ENCODE results near the gene KCTD5.
A peak's percentile ranks its signal among the peaks of the same experiment; 100 is the strongest.
"Not testable (repeated sequence)": the region's sequence is repeated elsewhere in the genome, so short reads cannot be mapped to it uniquely, and the experiment has no call there.

The KCTD5 gene

GRCh38 chr16:2671741-2672140 lies 10.6 kb upstream of the KCTD5 start:
- no peak overlapping the region for H3K9ac ChIP-seq
- H2AFZ ChIP-seq (ENCODE audit: low read depth): no peak overlapping the region
- H3K27ac ChIP-seq: no peak overlapping the region

GRCh38 chr16:2673066-2673999 lies 9.0 kb upstream of the KCTD5 start:
- peaks cover 17% of the 10 kb centered on the region for H3K4me1 ChIP-seq (ENCODE audit: low read depth, poor library complexity, severe bottlenecking)
- H3K79me2 ChIP-seq (ENCODE audit: insufficient read depth, low read depth): peaks cover 12% of the 10 kb centered on the region; the same call in 1 of the 2 replicates
- peak overlapping the region; percentile 50; the same call in 1 of the 2 replicates for H3K27ac ChIP-seq
- H3K4me3 ChIP-seq (IDR thresholded peaks at IDR 0.05; ENCODE audit: insufficient read depth, low read depth, low read length): no peak overlapping the region
- TF ChIP-seq, protein P1, sequence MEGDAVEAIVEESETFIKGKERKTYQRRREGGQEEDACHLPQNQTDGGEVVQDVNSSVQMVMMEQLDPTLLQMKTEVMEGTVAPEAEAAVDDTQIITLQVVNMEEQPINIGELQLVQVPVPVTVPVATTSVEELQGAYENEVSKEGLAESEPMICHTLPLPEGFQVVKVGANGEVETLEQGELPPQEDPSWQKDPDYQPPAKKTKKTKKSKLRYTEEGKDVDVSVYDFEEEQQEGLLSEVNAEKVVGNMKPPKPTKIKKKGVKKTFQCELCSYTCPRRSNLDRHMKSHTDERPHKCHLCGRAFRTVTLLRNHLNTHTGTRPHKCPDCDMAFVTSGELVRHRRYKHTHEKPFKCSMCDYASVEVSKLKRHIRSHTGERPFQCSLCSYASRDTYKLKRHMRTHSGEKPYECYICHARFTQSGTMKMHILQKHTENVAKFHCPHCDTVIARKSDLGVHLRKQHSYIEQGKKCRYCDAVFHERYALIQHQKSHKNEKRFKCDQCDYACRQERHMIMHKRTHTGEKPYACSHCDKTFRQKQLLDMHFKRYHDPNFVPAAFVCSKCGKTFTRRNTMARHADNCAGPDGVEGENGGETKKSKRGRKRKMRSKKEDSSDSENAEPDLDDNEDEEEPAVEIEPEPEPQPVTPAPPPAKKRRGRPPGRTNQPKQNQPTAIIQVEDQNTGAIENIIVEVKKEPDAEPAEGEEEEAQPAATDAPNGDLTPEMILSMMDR (conservative IDR thresholded peaks at IDR 0.05; ENCODE audit: low read depth, low read length): no peak
- H3K36me3 ChIP-seq (ENCODE audit: insufficient read depth): no peaks in the 10 kb centered on the region
- no peaks in the 10 kb centered on the region for H3K27me3 ChIP-seq (ENCODE audit: insufficient read depth, low read depth)
- H4K20me1 ChIP-seq (ENCODE audit: insufficient read depth): no peaks in the 10 kb centered on the region
- peak overlapping the region; percentile 50; the same call in 1 of the 2 replicates for H3K9ac ChIP-seq
- H3K4me2 ChIP-seq: peak overlapping the region; percentile 94
- H2AFZ ChIP-seq (ENCODE audit: low read depth): peak overlapping the region; percentile 96

More at GRCh38 chr16:2671741-2672140, 10.6 kb upstream of the KCTD5 start:
- no peaks in the 10 kb centered on the region for H3K27me3 ChIP-seq (ENCODE audit: insufficient read depth, low read depth)
- H3K36me3 ChIP-seq (ENCODE audit: insufficient read depth): no peaks in the 10 kb centered on the region
- no peaks in the 10 kb centered on the region for H4K20me1 ChIP-seq (ENCODE audit: insufficient read depth)
- H3K4me2 ChIP-seq: peak overlapping the region; percentile 49; the same call in 1 of the 2 replicates
- peaks cover 12% of the 10 kb centered on the region; the same call in 1 of the 2 replicates for H3K79me2 ChIP-seq (ENCODE audit: insufficient read depth, low read depth)
- no peak overlapping the region for H3K4me3 ChIP-seq (IDR thresholded peaks at IDR 0.05; ENCODE audit: insufficient read depth, low read depth, low read length)
- TF ChIP-seq, protein P1 (conservative IDR thresholded peaks at IDR 0.05; ENCODE audit: low read depth, low read length): no peak
- peaks cover 17% of the 10 kb centered on the region for H3K4me1 ChIP-seq (ENCODE audit: low read depth, poor library complexity, severe bottlenecking)

DNA sequence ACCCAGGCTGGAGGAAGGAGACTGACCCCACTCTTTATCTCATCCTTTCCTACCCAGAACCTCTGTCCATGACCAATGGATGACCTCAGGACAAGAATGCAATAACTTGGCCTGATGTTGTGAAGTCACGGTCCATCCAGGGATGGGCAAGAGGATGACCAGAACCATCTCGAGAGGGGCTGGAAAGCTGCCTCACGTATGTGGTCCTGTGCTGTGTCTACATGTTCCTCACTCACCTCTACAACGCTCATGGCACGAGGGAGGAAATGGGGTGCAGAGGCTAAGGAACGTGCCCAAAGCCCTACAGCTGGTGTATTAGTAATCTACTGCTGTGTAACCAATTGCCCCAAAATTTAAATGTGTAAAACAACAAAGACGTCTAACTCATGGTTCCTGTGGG lies 7.3 kb upstream of the KCTD5 start:
- no peak overlapping the region for H3K9ac ChIP-seq

GRCh38 chr16:2675714-2676113 lies 6.6 kb upstream of the KCTD5 start:
- H3K4me2 ChIP-seq: no peak overlapping the region

More for the DNA sequence above, 7.3 kb upstream of the KCTD5 start:
- H3K79me2 ChIP-seq (ENCODE audit: insufficient read depth, low read depth): peaks cover 12% of the 10 kb centered on the region; the same call in 1 of the 2 replicates
- H3K4me2 ChIP-seq: no peak overlapping the region
- no peak overlapping the region for H2AFZ ChIP-seq (ENCODE audit: low read depth)
- no peak overlapping the region for H3K4me3 ChIP-seq (IDR thresholded peaks at IDR 0.05; ENCODE audit: insufficient read depth, low read depth, low read length)
- H3K27ac ChIP-seq: no peak overlapping the region
- H3K27me3 ChIP-seq (ENCODE audit: insufficient read depth, low read depth): no peaks in the 10 kb centered on the region
- no peaks in the 10 kb centered on the region for H3K36me3 ChIP-seq (ENCODE audit: insufficient read depth)
- no peaks in the 10 kb centered on the region for H4K20me1 ChIP-seq (ENCODE audit: insufficient read depth)
- H3K4me1 ChIP-seq (ENCODE audit: low read depth, poor library complexity, severe bottlenecking): peaks cover 17% of the 10 kb centered on the region
- TF ChIP-seq, protein P1 (conservative IDR thresholded peaks at IDR 0.05; ENCODE audit: low read depth, low read length): no peak

DNA sequence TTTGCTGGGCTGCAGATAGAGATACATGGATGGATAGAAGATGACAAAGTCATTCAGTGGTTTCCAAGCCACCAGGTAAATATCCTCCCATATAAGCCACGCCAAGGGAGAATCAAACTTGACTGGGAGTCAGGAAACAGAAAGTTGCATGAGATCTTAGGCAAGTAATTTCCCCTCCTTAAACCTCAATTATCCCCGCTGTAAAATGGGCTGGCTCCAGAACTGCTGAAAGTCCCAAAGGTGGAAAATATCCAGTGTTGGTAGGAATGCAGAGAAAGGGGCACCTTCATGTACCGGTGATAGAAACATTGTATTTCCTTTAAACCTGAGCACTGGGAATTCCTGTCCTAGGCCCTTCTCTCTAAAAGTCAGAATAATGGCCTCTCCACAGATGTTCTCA lies 5.4 kb upstream of the KCTD5 start:
- not testable (repeated sequence) for H3K27me3 ChIP-seq (ENCODE audit: insufficient read depth, low read depth); H3K9ac ChIP-seq; H3K4me3 ChIP-seq (IDR thresholded peaks at IDR 0.05; ENCODE audit: insufficient read depth, low read depth, low read length); H2AFZ ChIP-seq (ENCODE audit: low read depth); H3K27ac ChIP-seq; H3K36me3 ChIP-seq (ENCODE audit: insufficient read depth); H3K79me2 ChIP-seq (ENCODE audit: insufficient read depth, low read depth); H3K4me2 ChIP-seq; H4K20me1 ChIP-seq (ENCODE audit: insufficient read depth)
- H3K4me1 ChIP-seq (ENCODE audit: low read depth, poor library complexity, severe bottlenecking): peaks cover 21% of the 10 kb centered on the region

More at GRCh38 chr16:2675714-2676113, 6.6 kb upstream of the KCTD5 start:
- Histone ChIP-seq H3K27me3 (ENCODE audit: insufficient read depth, low read depth) (no peaks in the 10 kb centered on the region), H3K27ac (no peak overlapping the region), H3K36me3 (ENCODE audit: insufficient read depth) (no peaks in the 10 kb centered on the region), H3K4me3 (IDR thresholded peaks at IDR 0.05; ENCODE audit: insufficient read depth, low read depth, low read length) (no peak overlapping the region), H4K20me1 (ENCODE audit: insufficient read depth) (no peaks in the 10 kb centered on the region), H3K9ac (no peak overlapping the region), H2AFZ (ENCODE audit: low read depth) (no peak overlapping the region), H3K4me1 (ENCODE audit: low read depth, poor library complexity, severe bottlenecking) (peaks cover 17% of the 10 kb centered on the region), H3K79me2 (ENCODE audit: insufficient read depth, low read depth) (peaks cover 12% of the 10 kb centered on the region; the same call in 1 of the 2 replicates)
- TF ChIP-seq, protein P1 (conservative IDR thresholded peaks at IDR 0.05; ENCODE audit: low read depth, low read length): no peak

DNA sequence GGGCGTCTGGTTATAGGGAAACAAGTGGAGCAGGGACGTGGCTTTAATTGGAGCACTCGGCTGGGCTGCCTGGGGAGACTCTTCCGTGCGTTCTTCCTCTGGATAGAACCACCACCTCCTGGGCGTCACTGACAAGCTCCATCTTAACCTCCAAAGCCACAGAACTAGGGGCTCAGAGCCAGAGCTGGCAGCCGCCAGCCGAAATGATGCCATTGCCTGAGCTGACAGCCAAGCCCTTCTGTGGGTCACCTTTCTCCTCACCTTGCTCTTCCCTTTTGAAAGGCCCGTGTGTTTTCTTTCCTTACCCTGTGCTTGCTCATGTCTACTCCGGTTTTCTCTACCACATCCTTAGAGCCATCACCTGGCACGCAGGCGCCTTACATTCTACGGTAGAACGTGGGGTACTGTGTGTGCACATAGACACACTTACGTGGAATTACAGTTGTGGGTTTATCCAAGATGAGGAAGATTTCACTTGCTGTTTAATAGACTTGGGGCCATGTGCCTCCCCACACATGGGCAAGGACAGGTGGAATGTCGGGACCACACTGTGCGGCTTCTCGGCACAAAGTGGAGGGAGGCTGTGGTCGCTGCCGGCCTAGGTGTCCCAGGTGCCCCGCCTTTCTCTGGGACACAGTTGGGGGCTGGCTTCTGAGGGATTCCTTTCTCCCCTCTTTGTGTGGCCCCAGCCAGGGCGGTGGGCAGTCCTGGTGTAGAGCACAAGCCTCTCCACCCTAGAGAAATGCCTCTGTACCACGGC lies 3.9 kb upstream of the KCTD5 start:
- H3K36me3 ChIP-seq (ENCODE audit: insufficient read depth); H3K4me3 ChIP-seq (IDR thresholded peaks at IDR 0.05; ENCODE audit: insufficient read depth, low read depth, low read length); H3K4me2 ChIP-seq; H2AFZ ChIP-seq (ENCODE audit: low read depth); H3K27ac ChIP-seq; H3K79me2 ChIP-seq (ENCODE audit: insufficient read depth, low read depth); H3K9ac ChIP-seq; H4K20me1 ChIP-seq (ENCODE audit: insufficient read depth); H3K27me3 ChIP-seq (ENCODE audit: insufficient read depth, low read depth): not testable (repeated sequence)
- peaks cover 16% of the 10 kb centered on the region for H3K4me1 ChIP-seq (ENCODE audit: low read depth, poor library complexity, severe bottlenecking)
